NB4 (cell line): ENCODE results near the gene NOP56.

Source experiments
- MYC ChIP-seq: IDR thresholded peaks from 2 replicates; pipeline ENCODE4 v1.6.1; 2011; ENCODE audit warnings: low read depth, low read length
- POLR2A ChIP-seq: IDR thresholded peaks from 2 replicates; pipeline ENCODE4 v1.6.1; 2011; ENCODE audit warnings: mild to moderate bottlenecking; ENCODE audit not compliant: insufficient read length; ENCODE audit errors: extremely low read depth
- TF ChIP-seq, protein P1 (sequence below): IDR thresholded peaks from one replicate; pipeline ENCODE4 v1.5.1; 2012; ENCODE audit warnings: low read depth, low read length
- TF ChIP-seq, protein P2 (sequence below): IDR thresholded peaks from 2 replicates; pipeline ENCODE4 v1.6.1; 2011; ENCODE audit warnings: low read depth, low read length

DNA sequence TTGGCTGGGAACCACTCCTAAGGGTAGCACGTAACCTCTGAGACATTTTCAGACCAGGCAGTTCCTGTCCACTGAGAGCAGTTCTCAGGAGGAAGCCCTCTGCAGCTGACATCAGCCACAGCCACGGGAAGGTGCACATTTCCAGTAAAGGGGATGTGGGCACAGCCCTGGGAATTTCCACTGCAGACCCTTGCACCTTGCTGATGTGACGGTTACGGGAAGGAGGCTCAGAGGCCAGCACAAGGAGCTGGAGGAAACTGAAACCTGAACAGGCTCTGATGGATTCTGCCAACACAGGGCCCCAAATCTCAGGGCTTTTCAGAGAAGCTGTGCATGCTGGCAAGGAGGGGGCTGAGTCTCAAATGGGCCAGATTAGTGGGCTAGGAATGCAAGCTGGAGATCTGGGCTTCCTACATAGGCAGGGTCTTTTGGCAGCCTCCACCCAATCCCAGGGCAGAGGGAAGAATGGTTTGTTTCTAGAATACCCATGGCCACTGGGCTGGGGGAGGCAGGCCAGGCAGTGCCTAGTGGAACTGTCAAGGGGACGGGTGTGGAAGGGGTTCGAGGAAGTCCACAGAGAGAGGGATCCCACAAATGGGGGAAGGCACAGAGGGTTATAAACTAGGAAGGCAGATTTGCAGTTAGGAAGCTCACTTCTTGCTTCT, 54.4 kb downstream of the NOP56 start:
- TF ChIP-seq, protein P1, sequence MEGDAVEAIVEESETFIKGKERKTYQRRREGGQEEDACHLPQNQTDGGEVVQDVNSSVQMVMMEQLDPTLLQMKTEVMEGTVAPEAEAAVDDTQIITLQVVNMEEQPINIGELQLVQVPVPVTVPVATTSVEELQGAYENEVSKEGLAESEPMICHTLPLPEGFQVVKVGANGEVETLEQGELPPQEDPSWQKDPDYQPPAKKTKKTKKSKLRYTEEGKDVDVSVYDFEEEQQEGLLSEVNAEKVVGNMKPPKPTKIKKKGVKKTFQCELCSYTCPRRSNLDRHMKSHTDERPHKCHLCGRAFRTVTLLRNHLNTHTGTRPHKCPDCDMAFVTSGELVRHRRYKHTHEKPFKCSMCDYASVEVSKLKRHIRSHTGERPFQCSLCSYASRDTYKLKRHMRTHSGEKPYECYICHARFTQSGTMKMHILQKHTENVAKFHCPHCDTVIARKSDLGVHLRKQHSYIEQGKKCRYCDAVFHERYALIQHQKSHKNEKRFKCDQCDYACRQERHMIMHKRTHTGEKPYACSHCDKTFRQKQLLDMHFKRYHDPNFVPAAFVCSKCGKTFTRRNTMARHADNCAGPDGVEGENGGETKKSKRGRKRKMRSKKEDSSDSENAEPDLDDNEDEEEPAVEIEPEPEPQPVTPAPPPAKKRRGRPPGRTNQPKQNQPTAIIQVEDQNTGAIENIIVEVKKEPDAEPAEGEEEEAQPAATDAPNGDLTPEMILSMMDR: no peak
- TF ChIP-seq POLR2A (no peak), MYC (no peak)
- TF ChIP-seq, protein P2, sequence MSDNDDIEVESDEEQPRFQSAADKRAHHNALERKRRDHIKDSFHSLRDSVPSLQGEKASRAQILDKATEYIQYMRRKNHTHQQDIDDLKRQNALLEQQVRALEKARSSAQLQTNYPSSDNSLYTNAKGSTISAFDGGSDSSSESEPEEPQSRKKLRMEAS: no peak
